Eye (tissue), 1 donor: ENCODE measurements around the gene RAPGEF4.
A peak's percentile ranks its signal among the peaks of the same experiment; 100 is the strongest.

Experiments used
- DNase-seq: peaks from one replicate; pipeline ENCODE4 v3.0.0-alpha.2; 2015

Gene RAPGEF4

GRCh38 chr2:172944022-172944793, 208.6 kb downstream of the RAPGEF4 start:
- DNase-seq: no peak

GRCh38 chr2:172944794-172945509, 209.3 kb downstream of the RAPGEF4 start:
- no peak for DNase-seq

- DNase-seq: no peak
These were observed 209.8 kb downstream of the RAPGEF4 start for GRCh38 chr2:172945510-172945850.

GRCh38 chr2:172947461-172948153, 212.0 kb downstream of the RAPGEF4 start:
- DNase-seq: no peak

GRCh38 chr2:172949522-172949921, 213.9 kb downstream of the RAPGEF4 start:
- DNase-seq: no peak

GRCh38 chr2:172950565-172950964, 214.9 kb downstream of the RAPGEF4 start:
- no peak for DNase-seq

GRCh38 chr2:172951554-172951953, 215.9 kb downstream of the RAPGEF4 start:
- DNase-seq: no peak

- no peak for DNase-seq
These were observed 217.8 kb downstream of the RAPGEF4 start for GRCh38 chr2:172953411-172953810.

- peak; percentile 54 for DNase-seq
These were observed 218.6 kb downstream of the RAPGEF4 start for GRCh38 chr2:172953970-172954852.

GRCh38 chr2:172955587-172955986, 219.9 kb downstream of the RAPGEF4 start:
- no peak for DNase-seq

GRCh38 chr2:172957734-172958133, 222.1 kb downstream of the RAPGEF4 start:
- no peak for DNase-seq

GRCh38 chr2:172962082-172962481, 226.4 kb downstream of the RAPGEF4 start:
- DNase-seq: no peak

GRCh38 chr2:172962824-172963223, 227.2 kb downstream of the RAPGEF4 start:
- DNase-seq: no peak

- DNase-seq: no peak
These were observed 229.0 kb downstream of the RAPGEF4 start for GRCh38 chr2:172964511-172965139.

- DNase-seq: peak; percentile 61
These were observed 230.0 kb downstream of the RAPGEF4 start for GRCh38 chr2:172965433-172966212.

- DNase-seq: no peak
These were observed 231.7 kb downstream of the RAPGEF4 start for GRCh38 chr2:172967036-172967982.

- DNase-seq: no peak
These were observed 232.4 kb downstream of the RAPGEF4 start for GRCh38 chr2:172968061-172968469.

- DNase-seq: no peak
These were observed 233.5 kb downstream of the RAPGEF4 start for GRCh38 chr2:172969166-172969565.

GRCh38 chr2:172969609-172970008, 234.0 kb downstream of the RAPGEF4 start:
- DNase-seq: no peak

GRCh38 chr2:172970660-172971059, 235.0 kb downstream of the RAPGEF4 start:
- peak; percentile 20 for DNase-seq
